Activated CD4-positive, alpha-beta T cell treated with anti-CD3 and anti-CD28 coated beads, Interleukin-2, Interleukin-6, amounts not matched to agents 100 ng/mL and 50 ng/mL, durations not matched to agents 16 hours and 8 hours (primary cell): ENCODE data around the gene GALNT3.

ENCODE experiments used
- DNase-seq: peaks from one replicate; pipeline ENCODE4 v3.0.0-alpha.2; 2020

Gene GALNT3

GRCh38 chr2:165718610-165719210, 75.3 kb downstream of the GALNT3 start:
- DNase-seq, result no peak

GRCh38 chr2:165716091-165716490, 78.0 kb downstream of the GALNT3 start:
- DNase-seq, result no peak

GRCh38 chr2:165706960-165707487, 87.0 kb downstream of the GALNT3 start:
- no peak for DNase-seq

- no peak for DNase-seq
These were observed 92.9 kb downstream of the GALNT3 start for GRCh38 chr2:165701147-165701546.

GRCh38 chr2:165700531-165700930, 93.5 kb downstream of the GALNT3 start:
- DNase-seq, result no peak

- no peak for DNase-seq
These were observed 94.1 kb downstream of the GALNT3 start for GRCh38 chr2:165699946-165700345.

GRCh38 chr2:165698444-165698884, 95.6 kb downstream of the GALNT3 start:
- peak; percentile 14 for DNase-seq

GRCh38 chr2:165697748-165698443, 96.2 kb downstream of the GALNT3 start:
- no peak for DNase-seq
